Body of pancreas (tissue), 4 donors: ENCODE results near the gene WDR1. TPM values are rescaled to one million over a fixed set of nuclear protein-coding genes. Genes with fewer than 3 reads are reported as not detected.
A peak's percentile ranks its signal among the peaks of the same experiment; 100 is the strongest.

Source experiments
- ATAC-seq: fragments of 150-250 bp; one replicate; pipeline ENCODE4 v1.9.1; 2016
- DNase-seq, 4 donors: peaks; one replicate each; pipeline ENCODE4 v3.0.0-alpha.2; 2019
- H3K27ac ChIP-seq, 4 donors: fragments of 200-600 bp; sonication (generic); 1 replicate in 3 of 4; 2 replicates in 1 of 4; pipeline versions ENCODE4 v1.5.1 to v1.6.1; 2016 to 2019; ENCODE audit warnings: mild to moderate bottlenecking in 1 of 4, mixed read lengths in 1 of 4, moderate library complexity in 1 of 4
- H3K27me3 ChIP-seq, 2 donors: fragments of 200-600 bp; sonication (generic); one replicate each; pipeline ENCODE4 v1.6.0; 2016; ENCODE audit warnings: mild to moderate bottlenecking in 1 of 2
- H3K36me3 ChIP-seq, 2 donors: fragments of 200-600 bp; sonication (generic); replicated peaks in 1 of 2; 2 replicates each; pipeline ENCODE4 v1.5.1; 2016; ENCODE audit warnings: low read depth in 2 of 2; ENCODE audit not compliant: insufficient read depth in 1 of 2
- H3K4me1 ChIP-seq: fragments of 200-600 bp; sonication (generic); one replicate; pipeline ENCODE4 v1.6.0; 2016
- H3K4me3 ChIP-seq, 2 donors: fragments of 200-600 bp; sonication (generic); 1 replicate in 1 of 2; 2 replicates in 1 of 2; pipeline ENCODE4 v1.5.1; 2016 to 2019
- H3K9me3 ChIP-seq, 3 donors: fragments of 200-600 bp; sonication (generic); 1 replicate in 2 of 3; 2 replicates in 1 of 3; pipeline ENCODE4 v1.5.1; 2016
- POLR2A ChIP-seq, 3 donors: fragments of 450-650 bp; IDR thresholded peaks; one replicate each; pipeline ENCODE4 v1.6.1; 2016; ENCODE audit warnings: antibody characterized with exemption in 3 of 3, mild to moderate bottlenecking in 2 of 3
- WGBS, 2 donors: methylation state at CpG; one replicate each; pipeline ENCODE4 v1.1.5; 2017; 5-methylcytosine and 5-hydroxymethylcytosine counted together
- intact Hi-C: fragments of 100-400 bp; cut with DNase I; formaldehyde crosslinking; loops from one replicate; pipeline ENCODE4 v1.15.1; 2023
- total RNA-seq, 2 donors: library from RNA; depleted of rRNA; stranded (reverse); fragments of >200 nt; gene quantifications; one replicate each; pipeline ENCODE4 v1.1.0, GENCODE V29; 2016
- TF ChIP-seq, protein P1 (sequence below), 7 experiments: fragments of 450-650 bp in 4 of 7; fragments of 200-600 bp in 3 of 7; sonication (generic) in 3 of 7; IDR thresholded peaks; one replicate each; pipeline ENCODE4 v1.5.1; 2016 to 2019; ENCODE audit warnings: antibody characterized with exemption in 7 of 7

WDR1 gene
- total RNA-seq, 2 donors from 2014 or later = 46.1 to 51.9 TPM

DNA sequence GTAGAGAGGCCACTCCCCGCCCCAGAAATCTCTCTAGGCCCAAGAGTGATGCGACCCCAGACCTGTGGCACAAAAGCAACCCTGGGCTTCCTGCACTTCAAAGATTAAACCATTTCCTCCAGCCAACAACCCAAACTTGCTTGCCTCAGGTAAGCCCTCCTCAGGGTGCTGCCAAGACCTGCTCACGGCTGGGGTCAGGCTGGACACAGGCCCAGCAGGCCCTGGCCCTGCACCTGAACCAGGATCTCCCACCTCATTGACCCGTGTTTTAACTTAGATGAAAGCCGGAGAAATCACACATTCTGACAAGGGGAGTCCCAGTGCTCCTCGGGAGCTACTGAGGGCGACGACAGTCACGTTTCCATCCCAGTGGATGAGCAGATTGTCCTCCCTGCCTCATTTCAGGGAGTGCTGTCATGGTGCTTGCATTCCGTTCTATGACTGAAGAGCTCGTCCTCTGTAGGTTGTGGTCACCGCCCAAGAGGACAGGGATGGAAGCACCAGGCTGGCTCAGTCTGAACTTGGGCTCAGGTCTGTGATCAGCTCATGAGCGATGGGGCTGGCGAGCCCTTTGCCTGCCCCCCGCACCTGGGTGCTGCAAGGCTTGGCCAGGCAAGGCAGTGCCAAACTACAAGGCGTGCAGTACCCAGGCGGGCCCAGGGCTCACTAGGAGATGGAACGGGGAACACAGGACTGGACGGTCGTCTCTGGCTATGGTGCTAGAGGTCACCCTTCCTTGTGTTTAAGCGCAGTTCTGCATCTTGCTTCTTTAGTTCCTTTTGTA lies 25.9 kb downstream of the WDR1 start:
- H3K9me3 ChIP-seq = no peaks in the 10 kb centered on the region
- intact Hi-C loops = no loop called here
- H3K36me3 ChIP-seq = peaks cover 7 to 28% of the 10 kb centered on the region in 2 donors
- no peak for DNase-seq
- peaks cover 22% of the 10 kb centered on the region for H3K4me1 ChIP-seq
- WGBS, 2 donors = 91 to 95% methylated on average over 20 to 21 of the region's 21 CpGs
- no peak for ATAC-seq
- TF ChIP-seq, protein P1, sequence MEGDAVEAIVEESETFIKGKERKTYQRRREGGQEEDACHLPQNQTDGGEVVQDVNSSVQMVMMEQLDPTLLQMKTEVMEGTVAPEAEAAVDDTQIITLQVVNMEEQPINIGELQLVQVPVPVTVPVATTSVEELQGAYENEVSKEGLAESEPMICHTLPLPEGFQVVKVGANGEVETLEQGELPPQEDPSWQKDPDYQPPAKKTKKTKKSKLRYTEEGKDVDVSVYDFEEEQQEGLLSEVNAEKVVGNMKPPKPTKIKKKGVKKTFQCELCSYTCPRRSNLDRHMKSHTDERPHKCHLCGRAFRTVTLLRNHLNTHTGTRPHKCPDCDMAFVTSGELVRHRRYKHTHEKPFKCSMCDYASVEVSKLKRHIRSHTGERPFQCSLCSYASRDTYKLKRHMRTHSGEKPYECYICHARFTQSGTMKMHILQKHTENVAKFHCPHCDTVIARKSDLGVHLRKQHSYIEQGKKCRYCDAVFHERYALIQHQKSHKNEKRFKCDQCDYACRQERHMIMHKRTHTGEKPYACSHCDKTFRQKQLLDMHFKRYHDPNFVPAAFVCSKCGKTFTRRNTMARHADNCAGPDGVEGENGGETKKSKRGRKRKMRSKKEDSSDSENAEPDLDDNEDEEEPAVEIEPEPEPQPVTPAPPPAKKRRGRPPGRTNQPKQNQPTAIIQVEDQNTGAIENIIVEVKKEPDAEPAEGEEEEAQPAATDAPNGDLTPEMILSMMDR (IDR thresholded peaks at IDR 0.05) = no peak
- TF ChIP-seq POLR2A (IDR thresholded peaks at IDR 0.05) = no peak
- H3K4me3 ChIP-seq = no peak overlapping the region
- peak overlapping the region in 1 of 4 donors; percentile 66 for H3K27ac ChIP-seq
- no peaks in the 10 kb centered on the region for H3K27me3 ChIP-seq

DNA sequence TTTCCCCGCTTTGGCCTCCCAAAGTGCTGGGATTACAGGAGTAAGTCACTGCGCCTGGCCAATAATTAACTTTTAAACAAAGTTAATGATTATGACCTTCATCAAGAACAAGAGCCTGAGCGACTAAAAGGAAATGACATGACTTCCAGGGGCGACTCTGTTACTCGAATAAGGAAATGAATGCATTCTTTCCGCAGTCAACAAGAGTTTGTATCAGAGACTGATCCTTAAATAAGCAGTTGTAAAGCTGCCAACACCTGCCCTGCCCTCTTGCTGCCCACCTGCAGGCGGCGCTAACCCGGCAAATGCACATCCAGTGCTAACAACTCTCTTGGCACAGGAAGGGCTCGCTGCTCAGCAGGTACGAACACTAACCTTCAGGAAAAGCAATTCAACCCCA lies 27.3 kb downstream of the WDR1 start:
- WGBS, 2 donors = 44 to 63% methylated on average over 11 of the region's 11 CpGs
- H3K4me1 ChIP-seq = peaks cover 22% of the 10 kb centered on the region
- no peaks in the 10 kb centered on the region for H3K27me3 ChIP-seq
- peak overlapping the region in 3 of 4 donors; percentile 34 to 66 (median 65) for H3K27ac ChIP-seq
- DNase-seq (peak; percentile 57 to 69 (median 68)), ATAC-seq (peak; percentile 84)
- no peak overlapping the region for H3K4me3 ChIP-seq
- peaks cover 6 to 32% of the 10 kb centered on the region in 2 donors for H3K36me3 ChIP-seq
- no peak for TF ChIP-seq POLR2A (IDR thresholded peaks at IDR 0.05)
- TF ChIP-seq, protein P1 (IDR thresholded peaks at IDR 0.05) = peak; percentile 6 to 61 (median 55)
- no peaks in the 10 kb centered on the region for H3K9me3 ChIP-seq
- intact Hi-C loops = no loop called here

DNA sequence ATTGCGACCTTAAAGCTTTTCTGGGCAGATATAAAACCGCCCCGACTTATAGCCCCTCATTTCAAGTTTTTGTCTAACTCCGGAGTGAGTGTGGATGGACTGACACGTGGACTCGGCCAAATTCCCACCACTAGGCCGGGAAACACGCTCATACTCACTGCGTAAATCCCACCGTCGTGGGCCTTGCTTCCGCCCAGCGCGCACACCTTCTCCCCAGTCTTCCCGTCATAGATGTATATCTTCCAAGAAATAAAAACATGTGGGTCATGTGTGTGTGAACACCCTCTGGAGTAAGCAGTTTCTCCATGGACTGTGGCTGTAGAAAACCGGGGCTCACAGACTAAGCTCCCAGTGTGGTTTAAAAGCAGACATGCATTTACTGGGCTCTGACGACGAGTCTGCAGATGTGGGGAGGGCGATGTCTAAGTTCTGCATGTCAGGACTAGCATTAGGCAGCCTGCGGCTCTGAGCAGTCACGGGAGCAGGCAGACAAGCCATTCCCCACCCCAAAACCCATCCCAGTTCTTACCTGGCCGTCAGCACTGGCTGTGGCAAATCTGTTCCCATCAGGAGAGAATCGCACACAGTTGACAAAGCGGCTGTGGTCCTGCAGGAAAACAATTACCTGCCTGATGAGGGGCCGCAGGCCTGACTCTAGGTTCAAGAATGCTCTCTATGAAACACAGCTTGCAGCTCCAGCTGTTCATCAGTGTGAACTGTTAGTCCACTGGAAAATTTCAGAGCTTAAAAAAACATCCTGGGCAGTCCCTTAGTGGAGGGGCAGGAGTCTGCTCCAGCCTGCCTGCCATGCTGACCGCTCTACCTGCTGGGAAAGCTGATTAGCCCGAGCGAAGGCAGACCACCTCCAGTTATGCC lies 28.2 kb downstream of the WDR1 start:
- no peaks in the 10 kb centered on the region for H3K9me3 ChIP-seq
- no peak overlapping the region for H3K4me3 ChIP-seq
- H3K4me1 ChIP-seq = peaks cover 19% of the 10 kb centered on the region
- TF ChIP-seq, protein P1 (IDR thresholded peaks at IDR 0.05) = no peak
- TF ChIP-seq POLR2A (IDR thresholded peaks at IDR 0.05) = no peak
- peak overlapping the region in 3 of 4 donors; percentile 34 to 66 (median 65) for H3K27ac ChIP-seq
- no peaks in the 10 kb centered on the region for H3K27me3 ChIP-seq
- H3K36me3 ChIP-seq = peaks cover 6 to 34% of the 10 kb centered on the region in 2 donors
- ATAC-seq (no peak), DNase-seq (no peak)
- WGBS, 2 donors = 86 to 95% methylated on average over 23 to 28 of the region's 28 CpGs
- intact Hi-C loops = no loop called here

DNA sequence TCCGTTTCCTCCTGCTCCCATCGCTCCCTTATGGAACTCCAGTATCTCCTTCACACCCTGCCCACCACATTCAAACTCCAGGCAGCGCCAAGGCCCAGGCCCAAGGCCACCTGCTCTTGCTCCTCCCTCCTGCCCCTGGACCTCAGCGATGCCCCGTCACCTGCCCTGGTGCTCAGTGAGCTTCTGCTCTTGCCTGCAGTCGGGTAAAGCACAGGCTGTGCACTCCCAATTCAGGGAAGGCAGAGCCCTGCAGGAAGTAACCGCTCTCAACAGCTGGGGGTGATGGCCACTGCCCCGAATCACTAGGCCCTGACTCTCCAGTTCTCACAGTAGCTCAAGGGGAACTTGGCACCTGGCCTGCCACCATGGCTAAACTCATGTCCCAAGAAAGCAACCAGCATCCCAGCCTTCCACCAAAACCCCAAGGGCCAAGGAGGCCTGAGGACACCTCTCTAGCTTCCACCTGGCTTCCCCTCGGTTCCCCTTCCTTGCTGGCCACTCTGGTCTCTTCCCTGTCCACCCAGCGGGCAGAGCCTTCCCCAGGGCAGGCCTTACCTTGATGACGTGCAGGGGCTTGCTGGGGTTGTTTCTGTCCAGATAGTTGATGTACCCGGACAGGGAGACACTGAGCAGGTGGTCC lies 29.3 kb downstream of the WDR1 start:
- no peak for DNase-seq
- TF ChIP-seq, protein P1 (IDR thresholded peaks at IDR 0.05) = no peak
- TF ChIP-seq POLR2A (IDR thresholded peaks at IDR 0.05) = no peak

More for the DNA sequence above, 29.3 kb downstream of the WDR1 start:
- 94% methylated on average over 11 to 12 of the region's 12 CpGs for WGBS, 2 donors
- H3K27ac ChIP-seq = no peak overlapping the region
- H3K9me3 ChIP-seq = no peaks in the 10 kb centered on the region
- H3K4me3 ChIP-seq = no peak overlapping the region
- no peaks in the 10 kb centered on the region for H3K27me3 ChIP-seq
- intact Hi-C loops = no loop called here
- ATAC-seq = no peak
- H3K4me1 ChIP-seq = peaks cover 15% of the 10 kb centered on the region
- peaks cover 6 to 39% of the 10 kb centered on the region in 2 donors for H3K36me3 ChIP-seq
